Renal pelvis (tissue), 4 donors: ENCODE measurements around the gene BTBD9. TPM values are rescaled to one million over a fixed set of nuclear protein-coding genes. Genes with fewer than 3 reads are reported as not detected.

Experiments used
- DNase-seq: peaks from one replicate; pipeline ENCODE4 v3.0.0-alpha.2; 2013
- polyA plus RNA-seq, 3 donors: library from polyadenylated mRNA; unstranded; fragments of 120-200 nt; gene quantifications; one replicate each; pipeline ENCODE4 v1.2.1, GENCODE V29; 2013; ENCODE audit not compliant: insufficient read length in 3 of 3

Gene BTBD9
- polyA plus RNA-seq, 3 donors: 13.7 to 16.9 (median 16.1) TPM

GRCh38 chr6:38482466-38482865 is 157.3 kb downstream of the BTBD9 start:
- no peak for DNase-seq

GRCh38 chr6:38481851-38482250 is 157.9 kb downstream of the BTBD9 start:
- DNase-seq: no peak

- DNase-seq: no peak
Observed at GRCh38 chr6:38481211-38481836, 158.4 kb downstream of the BTBD9 start.

- no peak for DNase-seq
Observed at GRCh38 chr6:38480036-38480435, 159.7 kb downstream of the BTBD9 start.

GRCh38 chr6:38479331-38479730 is 160.4 kb downstream of the BTBD9 start:
- DNase-seq: no peak

GRCh38 chr6:38477680-38478260 is 162.0 kb downstream of the BTBD9 start:
- DNase-seq: no peak

GRCh38 chr6:38476888-38477287 is 162.8 kb downstream of the BTBD9 start:
- no peak for DNase-seq

GRCh38 chr6:38476141-38476540 is 163.6 kb downstream of the BTBD9 start:
- no peak for DNase-seq

GRCh38 chr6:38470548-38470947 is 169.2 kb downstream of the BTBD9 start:
- DNase-seq: no peak

- DNase-seq: no peak
Observed at GRCh38 chr6:38467566-38467965, 172.2 kb downstream of the BTBD9 start.

- no peak for DNase-seq
Observed at GRCh38 chr6:38460186-38460585, 179.5 kb downstream of the BTBD9 start.

- no peak for DNase-seq
Observed at GRCh38 chr6:38459291-38459690, 180.4 kb downstream of the BTBD9 start.

GRCh38 chr6:38453861-38454260 is 185.9 kb downstream of the BTBD9 start:
- DNase-seq: peak; percentile 55

- DNase-seq: no peak
Observed at GRCh38 chr6:38452816-38453660, 186.7 kb downstream of the BTBD9 start.

GRCh38 chr6:38450717-38451116 is 189.0 kb downstream of the BTBD9 start:
- DNase-seq: no peak

GRCh38 chr6:38445925-38446324 is 193.8 kb downstream of the BTBD9 start:
- no peak for DNase-seq

GRCh38 chr6:38445336-38445735 is 194.4 kb downstream of the BTBD9 start:
- DNase-seq: no peak

- no peak for DNase-seq
Observed at GRCh38 chr6:38443352-38444144, 196.2 kb downstream of the BTBD9 start.

GRCh38 chr6:38438097-38438496 is 201.6 kb downstream of the BTBD9 start:
- no peak for DNase-seq

GRCh38 chr6:38436726-38437465 is 202.8 kb downstream of the BTBD9 start:
- no peak for DNase-seq

- DNase-seq: no peak
Observed at GRCh38 chr6:38435330-38435729, 204.4 kb downstream of the BTBD9 start.

- no peak for DNase-seq
Observed at GRCh38 chr6:38434051-38434450, 205.7 kb downstream of the BTBD9 start.
